ENCODE measurements around the gene DDX5.

The DDX5 gene

GRCh38 chr17:64544742-64545141, 38.7 kb upstream of the DDX5 start:
- H3K36me3 Mint-ChIP-seq (ENCODE audit: low read depth): peaks cover 41% of the 10 kb centered on the region
- no peaks in the 10 kb centered on the region for H3K27me3 Mint-ChIP-seq (ENCODE audit: low read depth, poor library complexity)
- no peak overlapping the region for H3K4me3 Mint-ChIP-seq
- TF ChIP-seq CTCF (IDR thresholded peaks at IDR 0.05): no peak
- no peak for DNase-seq
- no peak overlapping the region for H3K27ac Mint-ChIP-seq
- no peaks in the 10 kb centered on the region for H3K9me3 Mint-ChIP-seq
- no peaks in the 10 kb centered on the region for H3K4me1 Mint-ChIP-seq

GRCh38 chr17:64540118-64540776, 34.2 kb upstream of the DDX5 start:
- Mint-ChIP-seq H3K27ac (no peak overlapping the region), H3K4me1 (no peaks in the 10 kb centered on the region), H3K9me3 (no peaks in the 10 kb centered on the region), H3K27me3 (ENCODE audit: low read depth, poor library complexity) (no peaks in the 10 kb centered on the region), H3K4me3 (no peak overlapping the region), H3K36me3 (ENCODE audit: low read depth) (peaks cover 64% of the 10 kb centered on the region)
- no peak for DNase-seq
- TF ChIP-seq CTCF (IDR thresholded peaks at IDR 0.05): no peak

- no peak for DNase-seq
- no peak for TF ChIP-seq CTCF (IDR thresholded peaks at IDR 0.05)
- H3K4me3 Mint-ChIP-seq: no peak overlapping the region
- H3K27me3 Mint-ChIP-seq (ENCODE audit: low read depth, poor library complexity): no peaks in the 10 kb centered on the region
- no peaks in the 10 kb centered on the region for H3K9me3 Mint-ChIP-seq
- no peaks in the 10 kb centered on the region for H3K4me1 Mint-ChIP-seq
- peaks cover 68% of the 10 kb centered on the region for H3K36me3 Mint-ChIP-seq (ENCODE audit: low read depth)
- H3K27ac Mint-ChIP-seq: peak overlapping the region; percentile 90
These were observed 32.5 kb upstream of the DDX5 start for GRCh38 chr17:64538508-64539130.

- no peak for DNase-seq
- Mint-ChIP-seq H3K27ac (peak overlapping the region; percentile 6), H3K9me3 (no peaks in the 10 kb centered on the region), H3K4me3 (no peak overlapping the region), H3K27me3 (ENCODE audit: low read depth, poor library complexity) (no peaks in the 10 kb centered on the region), H3K4me1 (no peaks in the 10 kb centered on the region), H3K36me3 (ENCODE audit: low read depth) (peaks cover 71% of the 10 kb centered on the region)
- no peak for TF ChIP-seq CTCF (IDR thresholded peaks at IDR 0.05)
These were observed 31.4 kb upstream of the DDX5 start for GRCh38 chr17:64537488-64537887.

GRCh38 chr17:64536913-64537312, 30.8 kb upstream of the DDX5 start:
- no peak overlapping the region for H3K4me3 Mint-ChIP-seq
- no peaks in the 10 kb centered on the region for H3K4me1 Mint-ChIP-seq
- no peak for TF ChIP-seq CTCF (IDR thresholded peaks at IDR 0.05)
- no peaks in the 10 kb centered on the region for H3K9me3 Mint-ChIP-seq
- DNase-seq: no peak
- H3K36me3 Mint-ChIP-seq (ENCODE audit: low read depth): peaks cover 71% of the 10 kb centered on the region
- no peaks in the 10 kb centered on the region for H3K27me3 Mint-ChIP-seq (ENCODE audit: low read depth, poor library complexity)
- peak overlapping the region; percentile 71 for H3K27ac Mint-ChIP-seq

- no peak for DNase-seq
- Mint-ChIP-seq H3K4me3 (no peak overlapping the region), H3K27me3 (ENCODE audit: low read depth, poor library complexity) (no peaks in the 10 kb centered on the region), H3K27ac (peak overlapping the region; percentile 93), H3K9me3 (no peaks in the 10 kb centered on the region), H3K36me3 (ENCODE audit: low read depth) (peaks cover 80% of the 10 kb centered on the region), H3K4me1 (no peaks in the 10 kb centered on the region)
- TF ChIP-seq CTCF (IDR thresholded peaks at IDR 0.05): no peak
These were observed 29.3 kb upstream of the DDX5 start for GRCh38 chr17:64535357-64535756.

All from nephron progenitor cell (in vitro differentiated cells).